HepG2 (cell line): ENCODE data around the gene TMEM33. TPM values are rescaled to one million over a fixed set of nuclear protein-coding genes. Genes with fewer than 3 reads are reported as not detected.

ENCODE experiments used
- ATAC-seq: fragments of 200-7000 bp; cut with Tn5 transposase; 3 replicates; pipeline ENCODE4 v1.9.1; 2020; ENCODE audit warnings: mild to moderate bottlenecking, moderate library complexity
- BruUV-seq: library from RNA; stranded (reverse); fragments of 400-500 nt; replicated peaks from 2 replicates; lab custom pipeline; 2021; lab: Mats Ljungman, UMichigan
- CTCF ChIA-PET: fragments of 300-600 bp; formaldehyde crosslinking; extraction: SDS; loops from one replicate; lab custom pipeline; 2021; ENCODE audit warnings: low total read pairs, inconsistent platforms, low intra/inter-chr PET ratio; lab: Yijun Ruan, JAX
- POLR2A ChIA-PET: fragments of 350-600 bp; sonication (Branson Sonifier 250); formaldehyde crosslinking; loops from one replicate; lab custom pipeline; 2020; ENCODE audit warnings: antibody characterized with exemption, inconsistent platforms; lab: Yijun Ruan, JAX
- DNase-seq: peaks from one replicate; pipeline ENCODE4 v3.0.0-alpha.2; 2015; ENCODE audit warnings: low spot score
- FAIRE-seq: peaks from 3 replicates; lab custom pipeline; 2011; peaks lifted over from hg19 to GRCh38; lab: Jason Lieb, UNC
- H2AFZ ChIP-seq: one replicate; pipeline ENCODE4 v1.6.1; 2011; ENCODE audit warnings: low read length, inconsistent platforms
- H3K27ac ChIP-seq: fragments of 300-600 bp; 3 replicates; pipeline ENCODE4 v1.8.0; 2011; ENCODE audit warnings: mixed run types, mild to moderate bottlenecking, mixed read lengths, low read length, inconsistent platforms; ENCODE audit not compliant: insufficient read depth; ENCODE audit errors: extremely low read length
- H3K27me3 ChIP-seq, 2 experiments: fragments of 200-600 bp in 1 of 2; 2 replicates in 1 of 2; 3 replicates in 1 of 2; pipeline versions ENCODE4 v1.6.0 to v1.8.0; 2011; ENCODE audit warnings: low read length in 2 of 2, mild to moderate bottlenecking in 2 of 2, moderate library complexity in 2 of 2, inconsistent platforms in 1 of 2; ENCODE audit not compliant: insufficient read depth in 2 of 2, control insufficient read depth in 1 of 2
- H3K36me3 ChIP-seq, 2 experiments: fragments of 200-600 bp in 1 of 2; replicated peaks in 1 of 2; 2 replicates in 1 of 2; 3 replicates in 1 of 2; pipeline versions ENCODE4 v1.5.1 to v1.8.0; 2011; ENCODE audit warnings: low read length in 2 of 2, inconsistent platforms in 1 of 2; ENCODE audit not compliant: insufficient read depth in 2 of 2, control insufficient read depth in 1 of 2
- H3K4me1 ChIP-seq: 2 replicates; pipeline ENCODE4 v1.5.1; 2012; ENCODE audit warnings: low read length, inconsistent platforms; ENCODE audit not compliant: insufficient read depth
- H3K4me2 ChIP-seq: 2 replicates; pipeline ENCODE4 v1.6.0; 2011; ENCODE audit warnings: low read depth, low read length, inconsistent platforms
- H3K4me3 ChIP-seq, 3 experiments: fragments of 200-600 bp in 1 of 3; sonication (generic), shearing (Covaris generic) in 1 of 3; replicated peaks in 1 of 3; 2 replicates each; pipeline ENCODE4 v1.5.1; 2011 to 2016; ENCODE audit warnings: low read length in 3 of 3, inconsistent platforms in 2 of 3, low read depth in 2 of 3, mild to moderate bottlenecking in 2 of 3, control low read depth in 1 of 3, mixed read lengths in 1 of 3; ENCODE audit not compliant: insufficient read depth in 1 of 3
- H3K79me2 ChIP-seq: one replicate; pipeline ENCODE4 v1.6.1; 2011; ENCODE audit warnings: low read length, inconsistent platforms; ENCODE audit not compliant: insufficient read depth
- H3K9ac ChIP-seq: 2 replicates; pipeline ENCODE4 v1.6.0; 2011; ENCODE audit warnings: mild to moderate bottlenecking, low read depth, low read length, inconsistent platforms; ENCODE audit not compliant: insufficient read depth
- H3K9me3 ChIP-seq: 2 replicates; pipeline ENCODE4 v1.5.1; 2012; ENCODE audit warnings: mild to moderate bottlenecking, low read length
- H4K20me1 ChIP-seq: 2 replicates; pipeline ENCODE4 v1.6.0; 2011; ENCODE audit warnings: inconsistent platforms, mild to moderate bottlenecking, low read length, moderate library complexity; ENCODE audit not compliant: insufficient read depth
- ARHGAP35 ChIP-seq: sonication (generic); formaldehyde crosslinking; IDR thresholded peaks from 2 replicates; pipeline ENCODE4 v1.9.0; 2022; ENCODE audit warnings: mild to moderate bottlenecking, inconsistent platforms, moderate library complexity, missing genetic modification reagents, borderline replicate concordance
- FOXK2 ChIP-seq: fragments of 450-650 bp; IDR thresholded peaks from 2 replicates; pipeline ENCODE4 v1.6.1; 2016
- HCFC1 ChIP-seq: fragments of 150-350 bp; IDR thresholded peaks from 2 replicates; pipeline ENCODE4 v1.6.1; 2014; ENCODE audit warnings: low read depth, low read length
- HOXA3 ChIP-seq: sonication (generic); formaldehyde crosslinking; IDR thresholded peaks from 2 replicates; pipeline ENCODE4 v1.5.0; 2020; ENCODE audit warnings: missing genetic modification reagents
- PRPF4 ChIP-seq: fragments of 200-400 bp; formaldehyde crosslinking; IDR thresholded peaks from 2 replicates; pipeline ENCODE4 v1.6.1; 2016; ENCODE audit warnings: low read length, low read depth; ENCODE audit not compliant: poor library complexity, severe bottlenecking
- ZNF12 ChIP-seq: sonication (generic); formaldehyde crosslinking; IDR thresholded peaks from 2 replicates; pipeline ENCODE4 v1.5.0; 2020; ENCODE audit warnings: missing genetic modification reagents
- ZNF264 ChIP-seq: sonication (generic); formaldehyde crosslinking; IDR thresholded peaks from 2 replicates; pipeline ENCODE4 v1.4.0; 2020; ENCODE audit warnings: missing genetic modification reagents
- ZNF432 ChIP-seq: sonication (generic); formaldehyde crosslinking; IDR thresholded peaks from 2 replicates; pipeline ENCODE4 v1.5.0; 2020; ENCODE audit warnings: missing genetic modification reagents, mild to moderate bottlenecking, borderline replicate concordance
- ZNF562 ChIP-seq: sonication (generic); formaldehyde crosslinking; IDR thresholded peaks from 2 replicates; pipeline ENCODE4 v1.8.0; 2022; ENCODE audit warnings: missing genetic modification reagents, borderline replicate concordance
- WGBS: methylation state at CpG from one replicate; pipeline ENCODE4 v1.1.6; 2017; ENCODE audit warnings: low lambda C conversion rate; 5-methylcytosine and 5-hydroxymethylcytosine counted together
- in situ Hi-C: cut with HindIII; loops from 2 replicates; pipeline ENCODE4 v1.10.0; 2017; ENCODE audit warnings: low pct_unique_long_range_greater_than_20kb; ENCODE audit not compliant: extremely low pct_ligation_motif_present
- intact Hi-C: fragments of 100-400 bp; cut with micrococcal nuclease; formaldehyde crosslinking; loops from one replicate; pipeline ENCODE4 v1.10.0; 2022; ENCODE audit not compliant: unreplicated experiment
- polyA plus RNA-seq, 8 experiments: library from polyadenylated mRNA; depleted of rRNA in 3 of 8; stranded (reverse) in 7 of 8; unstranded in 1 of 8; fragments of >200 nt; fragmentation: Illumina TruSeq in 4 of 8; extraction: Trizol in 4 of 8; gene quantifications; 2 replicates each; pipeline versions ENCODE4 v1.2.1 to v1.2.3, GENCODE V29; 2011 to 2016; ENCODE audit warnings: low read depth in 4 of 8, missing spikeins in 1 of 8, mixed read lengths in 1 of 8; ENCODE audit not compliant: insufficient read depth in 1 of 8
- total RNA-seq, 5 experiments: library from RNA; depleted of rRNA; stranded (reverse); fragments of >200 nt; fragmentation: Illumina TruSeq; extraction: Trizol; gene quantifications; 2 replicates each; pipeline ENCODE4 v1.2.3, GENCODE V29; 2016; ENCODE audit warnings: low read depth in 1 of 5
- TF ChIP-seq, protein P1 (sequence below): sonication (generic); formaldehyde crosslinking; IDR thresholded peaks from 2 replicates; pipeline ENCODE4 v1.4.0; 2020; ENCODE audit warnings: mild to moderate bottlenecking, missing genetic modification reagents, borderline replicate concordance
- TF ChIP-seq, protein P2 (sequence below): sonication (generic); formaldehyde crosslinking; IDR thresholded peaks from 2 replicates; pipeline ENCODE4 v1.5.0; 2020; ENCODE audit warnings: mild to moderate bottlenecking, missing genetic modification reagents

Gene TMEM33
- total and polyA plus RNA-seq, 2 of the 13 experiments (the other 11 are each of a cell fraction or from before 2014, with no cell fraction given): 36.1 to 66.6 TPM

DNA sequence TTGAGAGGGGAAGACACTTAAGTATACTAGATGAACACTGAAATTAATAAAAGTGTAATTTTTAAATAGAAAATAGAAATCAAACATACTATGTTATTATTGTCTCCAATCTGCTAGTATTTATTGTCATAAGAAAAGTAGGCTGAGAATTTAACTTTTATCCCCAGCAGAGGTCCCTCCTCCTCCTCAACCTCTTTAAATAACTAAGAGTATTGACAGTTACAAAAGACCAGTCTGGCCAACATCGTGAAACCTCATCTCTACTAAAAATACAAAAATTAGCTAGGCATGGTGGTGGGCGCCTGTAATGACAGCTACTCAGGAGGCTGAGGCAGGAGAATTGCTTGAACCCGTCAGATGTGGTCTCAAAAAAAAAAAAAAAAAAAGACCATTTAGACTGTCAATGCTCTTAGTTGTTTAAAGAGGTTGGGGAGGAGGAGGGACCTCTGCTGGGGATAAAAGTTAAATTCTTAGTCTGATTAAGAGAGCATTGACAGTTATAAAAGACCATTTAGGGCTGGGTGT lies 59.3 kb downstream of the TMEM33 start (continued):
- TF ChIP-seq, protein P1, sequence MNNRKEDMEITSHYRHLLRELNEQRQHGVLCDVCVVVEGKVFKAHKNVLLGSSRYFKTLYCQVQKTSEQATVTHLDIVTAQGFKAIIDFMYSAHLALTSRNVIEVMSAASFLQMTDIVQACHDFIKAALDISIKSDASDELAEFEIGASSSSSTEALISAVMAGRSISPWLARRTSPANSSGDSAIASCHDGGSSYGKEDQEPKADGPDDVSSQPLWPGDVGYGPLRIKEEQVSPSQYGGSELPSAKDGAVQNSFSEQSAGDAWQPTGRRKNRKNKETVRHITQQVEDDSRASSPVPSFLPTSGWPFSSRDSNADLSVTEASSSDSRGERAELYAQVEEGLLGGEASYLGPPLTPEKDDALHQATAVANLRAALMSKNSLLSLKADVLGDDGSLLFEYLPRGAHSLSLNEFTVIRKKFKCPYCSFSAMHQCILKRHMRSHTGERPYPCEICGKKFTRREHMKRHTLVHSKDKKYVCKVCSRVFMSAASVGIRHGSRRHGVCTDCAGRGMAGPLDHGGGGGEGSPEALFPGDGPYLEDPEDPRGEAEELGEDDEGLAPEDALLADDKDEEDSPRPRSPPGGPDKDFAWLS (CRISPR knock-in tag): no peak
- no peak for TF ChIP-seq ZNF12 (CRISPR knock-in tag)
- TF ChIP-seq, protein P2, sequence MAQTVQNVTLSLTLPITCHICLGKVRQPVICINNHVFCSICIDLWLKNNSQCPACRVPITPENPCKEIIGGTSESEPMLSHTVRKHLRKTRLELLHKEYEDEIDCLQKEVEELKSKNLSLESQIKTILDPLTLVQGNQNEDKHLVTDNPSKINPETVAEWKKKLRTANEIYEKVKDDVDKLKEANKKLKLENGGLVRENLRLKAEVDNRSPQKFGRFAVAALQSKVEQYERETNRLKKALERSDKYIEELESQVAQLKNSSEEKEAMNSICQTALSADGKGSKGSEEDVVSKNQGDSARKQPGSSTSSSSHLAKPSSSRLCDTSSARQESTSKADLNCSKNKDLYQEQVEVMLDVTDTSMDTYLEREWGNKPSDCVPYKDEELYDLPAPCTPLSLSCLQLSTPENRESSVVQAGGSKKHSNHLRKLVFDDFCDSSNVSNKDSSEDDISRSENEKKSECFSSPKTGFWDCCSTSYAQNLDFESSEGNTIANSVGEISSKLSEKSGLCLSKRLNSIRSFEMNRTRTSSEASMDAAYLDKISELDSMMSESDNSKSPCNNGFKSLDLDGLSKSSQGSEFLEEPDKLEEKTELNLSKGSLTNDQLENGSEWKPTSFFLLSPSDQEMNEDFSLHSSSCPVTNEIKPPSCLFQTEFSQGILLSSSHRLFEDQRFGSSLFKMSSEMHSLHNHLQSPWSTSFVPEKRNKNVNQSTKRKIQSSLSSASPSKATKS (CRISPR knock-in tag): no peak
- TF ChIP-seq HOXA3 (CRISPR knock-in tag): no peak
- TF ChIP-seq FOXK2: no peak
- TF ChIP-seq ZNF562 (CRISPR knock-in tag): no peak
- no peak for TF ChIP-seq PRPF4

DNA sequence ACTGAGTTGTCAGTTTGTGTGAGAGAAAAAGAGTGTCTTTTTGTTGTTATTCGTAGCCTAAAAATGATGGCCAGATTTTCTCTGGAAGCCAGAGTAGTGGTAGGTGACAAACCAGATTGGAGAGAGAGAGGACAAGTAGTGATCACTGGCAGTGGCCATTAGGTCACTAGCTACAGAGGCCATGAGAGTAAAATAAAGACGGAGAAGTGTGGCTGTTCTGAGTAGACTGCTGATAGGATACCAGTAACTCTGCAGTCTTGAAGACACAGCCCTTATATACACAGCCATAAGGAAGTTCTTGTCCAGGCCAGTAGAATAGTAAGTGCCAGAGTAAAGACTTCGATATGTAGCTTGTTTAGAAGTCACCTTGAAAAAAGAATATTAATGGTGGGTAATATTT lies 62.8 kb downstream of the TMEM33 start:
- peaks cover 3% of the 10 kb centered on the region for H3K79me2 ChIP-seq
- no peak overlapping the region for H3K4me2 ChIP-seq
- ChIA-PET CTCF (no interaction called here), POLR2A (no interaction called here)
- TF ChIP-seq ZNF264 (CRISPR knock-in tag): no peak
- no peak for TF ChIP-seq ARHGAP35 (CRISPR knock-in tag)
- no peak for TF ChIP-seq ZNF432 (CRISPR knock-in tag)
- TF ChIP-seq HCFC1: no peak
- H3K27ac ChIP-seq: no peak overlapping the region
- in situ Hi-C loops (no loop called here), intact Hi-C loops (no loop called here)
- ATAC-seq (no peak), DNase-seq (no peak), FAIRE-seq (no peak)
- H3K36me3 ChIP-seq: no peaks in the 10 kb centered on the region
- no peak overlapping the region for H2AFZ ChIP-seq
- 99% methylated on average over 3 of the region's 3 CpGs for WGBS
- no peaks in the 10 kb centered on the region for H4K20me1 ChIP-seq
- H3K9me3 ChIP-seq: no peaks in the 10 kb centered on the region
- BruUV-seq: no TSS peak
- H3K27me3 ChIP-seq: no peaks in the 10 kb centered on the region
- H3K4me3 ChIP-seq: no peak overlapping the region
- H3K9ac ChIP-seq: no peak overlapping the region
- H3K4me1 ChIP-seq: no peaks in the 10 kb centered on the region
